Spleen (tissue), 11 donors: ENCODE results near the gene CFAP97D1. TPM values are rescaled to one million over a fixed set of nuclear protein-coding genes. Genes with fewer than 3 reads are reported as not detected.
A peak's percentile ranks its signal among the peaks of the same experiment; 100 is the strongest.

Experiments used
- DNase-seq: peaks from one replicate; pipeline ENCODE4 v3.0.0-alpha.2; 2020
- H3K27ac ChIP-seq, 8 donors: fragments of 200-600 bp; sonication (generic) in 7 of 8; 1 replicate in 4 of 8; 2 replicates in 4 of 8; pipeline versions ENCODE4 v1.5.0 to v1.8.0; 2016 to 2021; ENCODE audit warnings: inconsistent platforms in 4 of 8, mild to moderate bottlenecking in 4 of 8, moderate library complexity in 1 of 8
- H3K27me3 ChIP-seq, 7 donors: fragments of 200-600 bp; sonication (generic) in 6 of 7; replicated peaks in 1 of 7; 1 replicate in 4 of 7; 2 replicates in 3 of 7; pipeline versions ENCODE4 v1.5.0 to v1.8.0; 2016 to 2021; ENCODE audit warnings: inconsistent platforms in 3 of 7, mild to moderate bottlenecking in 1 of 7
- H3K36me3 ChIP-seq, 6 donors: fragments of 200-600 bp; sonication (generic) in 5 of 6; 1 replicate in 4 of 6; 2 replicates in 2 of 6; pipeline versions ENCODE4 v1.5.0 to v1.8.0; 2016 to 2021; ENCODE audit warnings: inconsistent platforms in 2 of 6
- H3K4me1 ChIP-seq, 6 donors: fragments of 200-600 bp; sonication (generic) in 5 of 6; 1 replicate in 3 of 6; 2 replicates in 3 of 6; pipeline versions ENCODE4 v1.5.0 to v1.8.0; 2016 to 2021; ENCODE audit warnings: inconsistent platforms in 3 of 6
- H3K4me3 ChIP-seq, 8 donors: fragments of 200-600 bp; sonication (generic) in 7 of 8; 1 replicate in 4 of 8; 2 replicates in 4 of 8; pipeline versions ENCODE4 v1.5.0 to v1.8.0; 2016 to 2021; ENCODE audit warnings: inconsistent platforms in 4 of 8, mild to moderate bottlenecking in 4 of 8, moderate library complexity in 2 of 8
- H3K9me3 ChIP-seq, 8 donors: fragments of 200-600 bp; sonication (generic) in 7 of 8; 1 replicate in 4 of 8; 2 replicates in 4 of 8; pipeline versions ENCODE4 v1.5.0 to v1.8.0; 2016 to 2021; ENCODE audit warnings: inconsistent platforms in 4 of 8
- CTCF ChIP-seq, 11 experiments: fragments of 200-600 bp in 7 of 11; fragments of 450-650 bp in 4 of 11; sonication (generic) in 4 of 11; IDR thresholded peaks in 8 of 11; conservative IDR thresholded peaks in 3 of 11; 1 replicate in 7 of 11; 2 replicates in 4 of 11; pipeline versions ENCODE4 v1.4.0 to v1.8.0; 2016 to 2021; ENCODE audit warnings: antibody characterized with exemption in 11 of 11, inconsistent platforms in 4 of 11, mild to moderate bottlenecking in 1 of 11
- POLR2A ChIP-seq, 3 donors: fragments of 450-650 bp; IDR thresholded peaks; one replicate each; pipeline ENCODE4 v1.5.1; 2017; ENCODE audit warnings: antibody characterized with exemption in 3 of 3, mild to moderate bottlenecking in 1 of 3
- POLR2AphosphoS5 ChIP-seq, 3 donors: sonication (generic); formaldehyde crosslinking; IDR thresholded peaks; one replicate each; pipeline ENCODE4 v1.5.1; 2017; ENCODE audit warnings: antibody characterized with exemption in 3 of 3
- WGBS, 5 donors: extraction: QIAGEN DNeasy Blood & Tissue Kit in 3 of 5; methylation state at CpG; one replicate each; pipeline versions ENCODE4 v1.1.5 to v1.1.7; 2013 to 2018; 5-methylcytosine and 5-hydroxymethylcytosine counted together
- intact Hi-C: fragments of 100-400 bp; cut with DNase I; formaldehyde crosslinking; loops from one replicate; pipeline ENCODE4 v1.15.0; 2023; ENCODE audit warnings: low total_unique reads
- polyA plus RNA-seq, 3 donors: library from polyadenylated mRNA; stranded (reverse); fragments of 200-250 nt; gene quantifications; one replicate each; pipeline ENCODE4 v1.2.1, GENCODE V29; 2013
- total RNA-seq, 7 donors: library from RNA; depleted of rRNA in 3 of 7; stranded (reverse); fragments of >200 nt in 3 of 7; fragmentation: NEBNext Ultra II Directional in 4 of 7; extraction: Animal tissue kit (Norgen Biotek cat#: 25700) in 4 of 7; gene quantifications; one replicate each; pipeline versions ENCODE4 v1.1.0 to v1.2.1, GENCODE V29; 2016 to 2021
- donor health status: healthy with polysubstance abuse.
- donor health status: DM: no; HTN: no; CAD: no; lungs with moderate emphysema.
- donor health status: DM: no; HTN: no; CAD: no.
- donor health status: Bipolar disorder and iron deficiency.
- donor health status: healthy.
- donor health status: DM: no; HTN: no; CAD: no.
- donor health status: DM: yes; HTN: yes; CAD: no.

CFAP97D1 gene
- total and polyA plus RNA-seq, 10 donors: 0.06 to 0.32 (median 0.19) TPM; not detected in 5

GRCh38 chr17:43758497-43759174, 21.6 kb upstream of the CFAP97D1 start, which contains the start of gene SOST:
Gene SOST (minus strand): TSS chr17:43758791. CDS start chr17:43758741, 50 bp downstream.
- Histone ChIP-seq H3K9me3 (no peaks in the 10 kb centered on the region), H3K4me1 (peaks cover 11 to 31% (median 22%) of the 10 kb centered on the region in 6 donors), H3K27ac (no peak within 1 kb of the TSS), H3K27me3 (peaks cover 0 to 53% (median 18%) of the 10 kb centered on the region in 7 donors), H3K36me3 (no peaks in the 10 kb centered on the region), H3K4me3 (no peak within 1 kb of the TSS)
- WGBS, 5 donors: 87 to 93% (median 90%) methylated on average over 24 of the region's 24 CpGs
- DNase-seq: no peak
- no peak for TF ChIP-seq CTCF (IDR thresholded peaks at IDR 0.05 in 8 of 11, conservative IDR thresholded peaks at IDR 0.05 in 3 of 11)
- no peak for TF ChIP-seq POLR2A (IDR thresholded peaks at IDR 0.05)
- no peak for TF ChIP-seq POLR2AphosphoS5 (IDR thresholded peaks at IDR 0.05)
- intact Hi-C loops: no loop called here

GRCh38 chr17:43759836-43760235, 20.4 kb upstream of the CFAP97D1 start:
- Histone ChIP-seq H3K9me3 (no peaks in the 10 kb centered on the region), H3K36me3 (no peaks in the 10 kb centered on the region), H3K27me3 (peaks cover 0 to 43% (median 16%) of the 10 kb centered on the region in 7 donors), H3K4me3 (no peak overlapping the region), H3K27ac (no peak overlapping the region), H3K4me1 (peaks cover 9 to 26% (median 14%) of the 10 kb centered on the region in 6 donors)
- WGBS, 5 donors: 77 to 88% (median 82%) methylated on average over 7 of the region's 7 CpGs
- TF ChIP-seq CTCF (IDR thresholded peaks at IDR 0.05 in 8 of 11, conservative IDR thresholded peaks at IDR 0.05 in 3 of 11) (no peak), POLR2A (IDR thresholded peaks at IDR 0.05) (no peak), POLR2AphosphoS5 (IDR thresholded peaks at IDR 0.05) (no peak)
- no peak for DNase-seq
- intact Hi-C loops: loop anchor here (2.0 to 10.0 kb wide), 2 partner anchors 65 to 185 kb away; no protein-coding TSS in a partner anchor

- no peaks in the 10 kb centered on the region for H3K36me3 ChIP-seq
- 10 to 16% (median 15%) methylated on average over 10 of the region's 10 CpGs for WGBS, 5 donors
- intact Hi-C loops: loop anchor here (2.0 to 10.0 kb wide), 2 partner anchors 66 to 186 kb away; no protein-coding TSS in a partner anchor
- H3K9me3 ChIP-seq: no peaks in the 10 kb centered on the region
- TF ChIP-seq POLR2AphosphoS5 (IDR thresholded peaks at IDR 0.05) (peak in 1 of 3 donors; percentile 37), POLR2A (IDR thresholded peaks at IDR 0.05) (no peak), CTCF (IDR thresholded peaks at IDR 0.05 in 8 of 11, conservative IDR thresholded peaks at IDR 0.05 in 3 of 11) (peak; percentile 90 to 99 (median 96))
- H3K4me1 ChIP-seq: peaks cover 4 to 26% (median 9%) of the 10 kb centered on the region in 6 donors
- peak; percentile 95 for DNase-seq
- H3K27me3 ChIP-seq: peaks cover 0 to 38% (median 11%) of the 10 kb centered on the region in 7 donors
- H3K27ac ChIP-seq: no peak overlapping the region
- no peak overlapping the region for H3K4me3 ChIP-seq
Observed at GRCh38 chr17:43760254-43760852, 19.9 kb upstream of the CFAP97D1 start.
